WTC11 (cell line): Measurements from ENCODE around the gene KCNK7. TPM values are rescaled to one million over a fixed set of nuclear protein-coding genes. Genes with fewer than 3 reads are reported as not detected.
A peak's percentile ranks its signal among the peaks of the same experiment; 100 is the strongest.

Source experiments
- ATAC-seq: fragments of 200-7000 bp; cut with Tn5 transposase; 2 replicates; pipeline ENCODE4 v1.10.0; 2021; ENCODE audit warnings: mild to moderate bottlenecking, moderate library complexity
- CTCF ChIA-PET: fragments of 300-600 bp; sonication (Branson Sonifier 250); formaldehyde crosslinking; loops from one replicate; lab custom pipeline; 2021; ENCODE audit warnings: antibody characterized with exemption; lab: Charles Lee
- POLR2A ChIA-PET: fragments of 350-600 bp; sonication (Branson Sonifier 250); formaldehyde crosslinking; loops from one replicate; lab custom pipeline; 2021; ENCODE audit warnings: antibody characterized with exemption; lab: Charles Lee
- DNase-seq: peaks from one replicate; pipeline ENCODE4 v3.0.0; 2021; ENCODE audit warnings: low spot score
- H3K27ac Mint-ChIP-seq: 2 replicates; pipeline ENCODE4 v1.8.0; 2021; ENCODE audit warnings: mixed read lengths
- H3K27me3 Mint-ChIP-seq: 2 replicates; pipeline ENCODE4 v1.8.0; 2021; ENCODE audit warnings: low read depth, mild to moderate bottlenecking, moderate library complexity, mixed read lengths
- H3K36me3 Mint-ChIP-seq: 2 replicates; pipeline ENCODE4 v1.8.0; 2021; ENCODE audit warnings: mixed read lengths
- H3K4me1 Mint-ChIP-seq: 2 replicates; pipeline ENCODE4 v1.8.0; 2022; ENCODE audit warnings: mixed read lengths
- H3K4me3 Mint-ChIP-seq: 2 replicates; pipeline ENCODE4 v1.8.0; 2021; ENCODE audit warnings: mild to moderate bottlenecking, moderate library complexity, mixed read lengths
- H3K9me3 Mint-ChIP-seq: 2 replicates; pipeline ENCODE4 v1.8.0; 2021; ENCODE audit warnings: mixed read lengths
- FOXK1 ChIP-seq: sonication (generic); formaldehyde crosslinking; IDR thresholded peaks from 2 replicates; pipeline ENCODE4 v1.8.0; 2022; ENCODE audit warnings: mild to moderate bottlenecking, moderate library complexity, missing genetic modification reagents
- KAT7 ChIP-seq: sonication (generic); formaldehyde crosslinking; IDR thresholded peaks from 2 replicates; pipeline ENCODE4 v1.8.1; 2023; ENCODE audit warnings: missing genetic modification reagents, mild to moderate bottlenecking, borderline replicate concordance
- MYBL2 ChIP-seq: sonication (generic); formaldehyde crosslinking; IDR thresholded peaks from 2 replicates; pipeline ENCODE4 v1.8.1; 2023; ENCODE audit warnings: mild to moderate bottlenecking, moderate library complexity, missing genetic modification reagents
- NFE2L1 ChIP-seq: sonication (generic); formaldehyde crosslinking; IDR thresholded peaks from 2 replicates; pipeline ENCODE4 v1.8.1; 2023; ENCODE audit warnings: missing genetic modification reagents
- ZBTB21 ChIP-seq: sonication (generic); formaldehyde crosslinking; IDR thresholded peaks from 2 replicates; pipeline ENCODE4 v1.8.1; 2023; ENCODE audit warnings: mild to moderate bottlenecking, missing genetic modification reagents, borderline replicate concordance
- microRNA-seq: library from miRNA; unstranded; fragments of <30 nt; microRNA quantifications from one replicate; pipeline ENCODE4 v1.2.0, GENCODE V29; 2022; ENCODE audit warnings: borderline number of aligned reads
- total RNA-seq: library from RNA; stranded (reverse); gene quantifications from 3 replicates; pipeline ENCODE4 v1.2.3, GENCODE V29; 2021
- TF ChIP-seq, protein P1 (sequence below): fragments of 250-450 bp; sonication (Bioruptor Pico); IDR thresholded peaks from 2 replicates; pipeline ENCODE4 v1.9.0; 2021; ENCODE audit warnings: mild to moderate bottlenecking, borderline replicate concordance

KCNK7 gene
- total RNA-seq, 1 experiment from 2014 or later = 1.4 TPM

DNA sequence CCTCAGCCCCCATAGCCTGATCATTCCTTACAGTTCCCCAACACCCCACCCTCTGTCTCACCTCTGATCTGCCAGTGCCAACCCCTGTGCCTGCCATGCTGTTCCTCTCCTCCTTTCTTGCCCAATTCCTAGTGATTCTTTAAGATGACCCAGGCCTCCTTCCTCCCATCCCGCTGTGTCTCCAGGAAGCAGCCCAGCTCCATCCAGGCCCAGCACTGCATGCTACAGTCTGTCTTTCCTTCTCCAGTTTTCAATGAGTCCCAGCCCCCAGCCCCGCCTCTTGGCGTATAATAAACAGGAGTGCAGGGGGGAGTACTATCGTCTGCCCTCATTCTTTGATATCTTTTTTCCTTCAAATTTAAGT is 49.8 kb downstream of the KCNK7 start:
- TF ChIP-seq MYBL2 = no peak
- TF ChIP-seq, protein P1, sequence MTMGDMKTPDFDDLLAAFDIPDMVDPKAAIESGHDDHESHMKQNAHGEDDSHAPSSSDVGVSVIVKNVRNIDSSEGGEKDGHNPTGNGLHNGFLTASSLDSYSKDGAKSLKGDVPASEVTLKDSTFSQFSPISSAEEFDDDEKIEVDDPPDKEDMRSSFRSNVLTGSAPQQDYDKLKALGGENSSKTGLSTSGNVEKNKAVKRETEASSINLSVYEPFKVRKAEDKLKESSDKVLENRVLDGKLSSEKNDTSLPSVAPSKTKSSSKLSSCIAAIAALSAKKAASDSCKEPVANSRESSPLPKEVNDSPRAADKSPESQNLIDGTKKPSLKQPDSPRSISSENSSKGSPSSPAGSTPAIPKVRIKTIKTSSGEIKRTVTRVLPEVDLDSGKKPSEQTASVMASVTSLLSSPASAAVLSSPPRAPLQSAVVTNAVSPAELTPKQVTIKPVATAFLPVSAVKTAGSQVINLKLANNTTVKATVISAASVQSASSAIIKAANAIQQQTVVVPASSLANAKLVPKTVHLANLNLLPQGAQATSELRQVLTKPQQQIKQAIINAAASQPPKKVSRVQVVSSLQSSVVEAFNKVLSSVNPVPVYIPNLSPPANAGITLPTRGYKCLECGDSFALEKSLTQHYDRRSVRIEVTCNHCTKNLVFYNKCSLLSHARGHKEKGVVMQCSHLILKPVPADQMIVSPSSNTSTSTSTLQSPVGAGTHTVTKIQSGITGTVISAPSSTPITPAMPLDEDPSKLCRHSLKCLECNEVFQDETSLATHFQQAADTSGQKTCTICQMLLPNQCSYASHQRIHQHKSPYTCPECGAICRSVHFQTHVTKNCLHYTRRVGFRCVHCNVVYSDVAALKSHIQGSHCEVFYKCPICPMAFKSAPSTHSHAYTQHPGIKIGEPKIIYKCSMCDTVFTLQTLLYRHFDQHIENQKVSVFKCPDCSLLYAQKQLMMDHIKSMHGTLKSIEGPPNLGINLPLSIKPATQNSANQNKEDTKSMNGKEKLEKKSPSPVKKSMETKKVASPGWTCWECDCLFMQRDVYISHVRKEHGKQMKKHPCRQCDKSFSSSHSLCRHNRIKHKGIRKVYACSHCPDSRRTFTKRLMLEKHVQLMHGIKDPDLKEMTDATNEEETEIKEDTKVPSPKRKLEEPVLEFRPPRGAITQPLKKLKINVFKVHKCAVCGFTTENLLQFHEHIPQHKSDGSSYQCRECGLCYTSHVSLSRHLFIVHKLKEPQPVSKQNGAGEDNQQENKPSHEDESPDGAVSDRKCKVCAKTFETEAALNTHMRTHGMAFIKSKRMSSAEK (CRISPR knock-in tag) = no peak
- no peak for TF ChIP-seq KAT7 (CRISPR knock-in tag)
- no peak for TF ChIP-seq FOXK1 (CRISPR knock-in tag)
- no peak for TF ChIP-seq NFE2L1 (CRISPR knock-in tag)
- TF ChIP-seq ZBTB21 (CRISPR knock-in tag) = no peak
- CTCF ChIA-PET = interaction anchor here (0.6 to 10.3 kb wide), 7 partner anchors 11 to 48 kb away, joined by 3 to 270 read pairs (median 5); partner anchors contain the start of genes FAM89B, LTBP3 and ZNRD2
- H3K9me3 Mint-ChIP-seq = no peaks in the 10 kb centered on the region
- H3K27me3 Mint-ChIP-seq = peaks cover 90% of the 10 kb centered on the region
- DNase-seq (no peak), ATAC-seq (no peak)
- POLR2A ChIA-PET = no interaction called here
- peaks cover 16% of the 10 kb centered on the region for H3K4me1 Mint-ChIP-seq
- H3K27ac Mint-ChIP-seq = no peak overlapping the region
- peak overlapping the region; percentile 66 for H3K4me3 Mint-ChIP-seq
- H3K36me3 Mint-ChIP-seq = no peaks in the 10 kb centered on the region

Small RNAs within 50 kb of the gene (microRNA-seq; reads per million reads assigned to microRNA genes)
- gene MIR4690 = not detected

Other genes with a start within 250 kb of the KCNK7 start
- 1.9 to 2.3 TPM (median 2.1 TPM) in 3 replicates for gene TIGD3, start 241.0 kb downstream of the KCNK7 start, total RNA-seq
- 1.5 to 2.5 TPM (median 1.7 TPM) in 3 replicates for gene SLC25A45, start 213.2 kb downstream of the KCNK7 start, total RNA-seq
- gene FRMD8, start 209.2 kb downstream of the KCNK7 start, total RNA-seq = 21.5 to 23.7 TPM (median 22.9 TPM) in 3 replicates
- 28.7 to 38.1 TPM (median 31.7 TPM) in 3 replicates for gene NEAT1, start 173.0 kb downstream of the KCNK7 start, total RNA-seq
- 1,830 to 2,350 TPM (median 2,261 TPM) in 3 replicates for gene MALAT1, start 96.8 kb downstream of the KCNK7 start, total RNA-seq
- gene SCYL1, start 70.7 kb downstream of the KCNK7 start, total RNA-seq = 69.6 to 76.8 TPM (median 73.0 TPM) in 3 replicates
- gene LTBP3, start 37.4 kb downstream of the KCNK7 start, total RNA-seq = 15.9 to 23.6 TPM (median 20.7 TPM) in 3 replicates
- gene ZNRD2, start 25.3 kb downstream of the KCNK7 start, total RNA-seq = 54.8 to 70.9 TPM (median 55.7 TPM) in 3 replicates
- gene FAM89B, start 23.3 kb downstream of the KCNK7 start, total RNA-seq = 13.3 to 17.5 TPM (median 16.7 TPM) in 3 replicates
- 11.8 to 13.7 TPM (median 12.6 TPM) in 3 replicates for gene EHBP1L1, start 19.7 kb downstream of the KCNK7 start, total RNA-seq
- gene MAP3K11, start 18.4 kb upstream of the KCNK7 start, total RNA-seq = 46.1 to 56.1 TPM (median 52.8 TPM) in 3 replicates
- gene PCNX3, start 20.0 kb upstream of the KCNK7 start, total RNA-seq = 44.6 to 51.6 TPM (median 45.8 TPM) in 3 replicates
- 63.3 to 71.7 TPM (median 65.4 TPM) in 3 replicates for gene SIPA1, start 42.3 kb upstream of the KCNK7 start, total RNA-seq
- gene RELA, start 67.1 kb upstream of the KCNK7 start, total RNA-seq = 26.3 to 35.1 TPM (median 29.0 TPM) in 3 replicates
- gene KAT5, start 116.5 kb upstream of the KCNK7 start, total RNA-seq = 44.9 to 56.6 TPM (median 46.0 TPM) in 3 replicates
- gene RNASEH2C, start 125.0 kb upstream of the KCNK7 start, total RNA-seq = 42.1 to 53.0 TPM (median 52.2 TPM) in 3 replicates
- gene AP5B1, start 185.2 kb upstream of the KCNK7 start, total RNA-seq = 16.5 to 17.7 TPM (median 17.2 TPM) in 3 replicates
- gene OVOL1, start 191.3 kb upstream of the KCNK7 start, total RNA-seq = 6.8 to 7.7 TPM (median 7.7 TPM) in 3 replicates
- gene SNX32, start 238.2 kb upstream of the KCNK7 start, total RNA-seq = 2.2 to 3.4 TPM (median 2.9 TPM) in 3 replicates